Endothelial cell of umbilical vein (primary cell): ENCODE results near the gene KHDC1. TPM values are rescaled to one million over a fixed set of nuclear protein-coding genes. Genes with fewer than 3 reads are reported as not detected.
"Not testable (repeated sequence)": the region's sequence is repeated elsewhere in the genome, so short reads cannot be mapped to it uniquely, and the experiment has no call there.

Source experiments
- BruUV-seq: library from RNA; stranded (reverse); fragments of 400-500 nt; replicated peaks from 2 replicates; lab custom pipeline; 2021; lab: Mats Ljungman, UMichigan
- CTCF ChIA-PET: fragments of 300-600, 350-600 bp; sonication (Branson Sonifier 250); formaldehyde crosslinking; loops from one replicate; lab custom pipeline; 2021; ENCODE audit warnings: antibody characterized with exemption, inconsistent platforms; lab: Charles Lee
- POLR2A ChIA-PET: fragments of 300-600, 350-600 bp; sonication (Branson Sonifier 250); formaldehyde crosslinking; loops from one replicate; lab custom pipeline; 2021; ENCODE audit warnings: antibody characterized with exemption, inconsistent platforms; lab: Charles Lee
- DNase-seq: peaks from one replicate; pipeline ENCODE4 v3.0.0-alpha.2; 2011; ENCODE audit warnings: low read depth, low spot score
- FAIRE-seq: peaks from 2 replicates; lab custom pipeline; 2011; peaks lifted over from hg19 to GRCh38; lab: Jason Lieb, UNC
- H2AFZ ChIP-seq: 2 replicates; pipeline ENCODE4 v1.6.0; 2012; ENCODE audit warnings: low read depth, low read length, control low read depth, inconsistent platforms
- H3K27ac ChIP-seq: 2 replicates; pipeline ENCODE4 v1.5.1; 2011; ENCODE audit warnings: low read depth, mild to moderate bottlenecking, control low read depth, low read length, moderate library complexity; ENCODE audit not compliant: insufficient read depth
- H3K27me3 ChIP-seq, 2 experiments: 2 replicates each; pipeline versions ENCODE4 v1.6.0 to v1.6.1; 2011; ENCODE audit warnings: low read length in 2 of 2, mixed read lengths in 1 of 2; ENCODE audit not compliant: control insufficient read depth in 2 of 2, insufficient read depth in 2 of 2
- H3K36me3 ChIP-seq, 2 experiments: 2 replicates in 1 of 2; 3 replicates in 1 of 2; pipeline ENCODE4 v1.5.1; 2011; ENCODE audit warnings: low read length in 2 of 2, mild to moderate bottlenecking in 1 of 2, moderate library complexity in 1 of 2; ENCODE audit not compliant: control insufficient read depth in 2 of 2, insufficient read depth in 2 of 2; ENCODE audit errors: extremely low read depth in 1 of 2
- H3K4me1 ChIP-seq: 3 replicates; pipeline ENCODE4 v1.5.1; 2011; ENCODE audit warnings: mild to moderate bottlenecking, low read length; ENCODE audit not compliant: control insufficient read depth, insufficient read depth; ENCODE audit errors: extremely low read depth
- H3K4me2 ChIP-seq: 2 replicates; pipeline ENCODE4 v1.6.1; 2011; ENCODE audit warnings: low read length, control low read depth, mixed read lengths; ENCODE audit not compliant: insufficient read depth
- H3K4me3 ChIP-seq, 3 experiments: fragments of 200-600 bp in 1 of 3; sonication (generic), shearing (Covaris generic) in 1 of 3; replicated peaks in 1 of 3; 2 replicates each; pipeline ENCODE4 v1.5.1; 2011 to 2016; ENCODE audit warnings: control low read depth in 3 of 3, low read length in 3 of 3, mild to moderate bottlenecking in 2 of 3, inconsistent platforms in 1 of 3, low read depth in 1 of 3, moderate library complexity in 1 of 3; ENCODE audit not compliant: insufficient read depth in 1 of 3
- H3K79me2 ChIP-seq: 2 replicates; pipeline ENCODE4 v1.6.0; 2012; ENCODE audit warnings: low read length, inconsistent platforms; ENCODE audit not compliant: control insufficient read depth, insufficient read depth
- H3K9ac ChIP-seq: replicated peaks from 2 replicates; pipeline ENCODE3; 2011; ENCODE audit warnings: low read length, control low read depth; ENCODE audit not compliant: insufficient read depth; ENCODE audit errors: extremely low read depth
- H3K9me1 ChIP-seq: replicated peaks from 3 replicates; pipeline ENCODE4 v1.6.0; 2011; ENCODE audit warnings: mild to moderate bottlenecking, low read length; ENCODE audit not compliant: control insufficient read depth, insufficient read depth; ENCODE audit errors: extremely low read depth
- H3K9me3 ChIP-seq: replicated peaks from 2 replicates; pipeline ENCODE4 v1.5.1; 2012; ENCODE audit warnings: low read length, inconsistent platforms; ENCODE audit not compliant: control insufficient read depth, insufficient read depth
- H4K20me1 ChIP-seq: replicated peaks from 2 replicates; pipeline ENCODE3; 2011; ENCODE audit warnings: mild to moderate bottlenecking, low read length; ENCODE audit not compliant: control insufficient read depth, insufficient read depth; ENCODE audit errors: extremely low read depth
- JUN ChIP-seq: IDR thresholded peaks from 2 replicates; pipeline ENCODE4 v1.6.1; 2011; ENCODE audit warnings: borderline replicate concordance, low read depth; ENCODE audit not compliant: insufficient read length, insufficient read depth
- MAX ChIP-seq: IDR thresholded peaks from 2 replicates; pipeline ENCODE4 v1.6.1; 2011; ENCODE audit not compliant: insufficient read depth, insufficient read length
- MYC ChIP-seq: IDR thresholded peaks from one replicate; pipeline ENCODE4 v1.6.1; 2011; ENCODE audit warnings: mild to moderate bottlenecking, low read depth, low read length
- dilution Hi-C: fragments of 300-500 bp; cut with MboI; formaldehyde crosslinking; loops from one replicate; pipeline ENCODE4 v1.15.0; 2019; ENCODE audit warnings: low sequenced_read_pairs; ENCODE audit not compliant: extremely low pct_ligation_motif_present
- intact Hi-C: fragments of 100-400 bp; cut with micrococcal nuclease; formaldehyde crosslinking; loops from one replicate; pipeline ENCODE4 v1.10.0; 2022
- polyA plus RNA-seq, 4 experiments: library from polyadenylated mRNA; depleted of rRNA in 3 of 4; stranded (reverse) in 3 of 4; unstranded in 1 of 4; fragments of >200 nt; gene quantifications; 2 replicates each; pipeline versions ENCODE4 v1.2.1 to v1.2.3, GENCODE V29; 2011 to 2012; ENCODE audit warnings: missing spikeins in 1 of 4
- total RNA-seq: library from RNA; stranded (reverse); gene quantifications from 2 replicates; pipeline ENCODE4 v1.2.3, GENCODE V29; 2021

The KHDC1 gene
- total and polyA plus RNA-seq, 2 donors (not counting 3 experiments of a cell fraction or from before 2014, with no cell fraction given) = 3.3 to 4.4 TPM

GRCh38 chr6:73268896-73269295, 5.9 kb upstream of the KHDC1 start:
- dilution Hi-C loops, H3K36me3 ChIP-seq, FAIRE-seq, H3K4me1 ChIP-seq, H3K4me2 ChIP-seq, H3K9me3 ChIP-seq, H3K9me1 ChIP-seq, POLR2A ChIA-PET, intact Hi-C loops, H4K20me1 ChIP-seq, DNase-seq, H3K27ac ChIP-seq, H2AFZ ChIP-seq, BruUV-seq, H3K27me3 ChIP-seq, H3K79me2 ChIP-seq, H3K4me3 ChIP-seq, H3K9ac ChIP-seq: not testable (repeated sequence)
- CTCF ChIA-PET = interaction anchor here (2.3 kb wide), 1 partner anchor 17 kb away, joined by 5 read pairs; no protein-coding TSS in a partner anchor

- POLR2A ChIA-PET = no interaction called here
- TF ChIP-seq JUN = no peak
- TF ChIP-seq MAX = no peak
- no peak for TF ChIP-seq MYC
- H3K4me3 ChIP-seq = no peak overlapping the region
- no peaks in the 10 kb centered on the region for H3K36me3 ChIP-seq
- no peaks in the 10 kb centered on the region for H4K20me1 ChIP-seq
- H3K9ac ChIP-seq = no peak overlapping the region
- DNase-seq (no peak), FAIRE-seq (no peak)
- CTCF ChIA-PET = interaction anchor here (0.7 kb wide), 1 partner anchor 21 kb away, joined by 3 read pairs; no protein-coding TSS in a partner anchor
- no peak overlapping the region for H3K4me2 ChIP-seq
- no peaks in the 10 kb centered on the region for H3K9me1 ChIP-seq
- peaks cover 15% of the 10 kb centered on the region for H3K4me1 ChIP-seq
- dilution Hi-C loops (no loop called here), intact Hi-C loops (no loop called here)
- H3K27me3 ChIP-seq = no peaks in the 10 kb centered on the region
- no peaks in the 10 kb centered on the region for H3K79me2 ChIP-seq
- no TSS peak for BruUV-seq
- H3K27ac ChIP-seq = no peak overlapping the region
- H2AFZ ChIP-seq = no peak overlapping the region
- no peaks in the 10 kb centered on the region for H3K9me3 ChIP-seq
These were observed 1.4 kb upstream of the KHDC1 start for GRCh38 chr6:73264446-73264845.
